H1 (cell line): ENCODE data around the gene CYP4V2. TPM values are rescaled to one million over a fixed set of nuclear protein-coding genes. Genes with fewer than 3 reads are reported as not detected.

Experiments used
- CTCF ChIA-PET: fragments of 300-600 bp; sonication (Branson Sonifier 250); formaldehyde crosslinking; loops from one replicate; lab custom pipeline; 2021; ENCODE audit not compliant: partially characterized antibody; lab: Charles Lee
- POLR2A ChIA-PET: fragments of 300-600 bp; sonication (Branson Sonifier 250); formaldehyde crosslinking; loops from one replicate; lab custom pipeline; 2021; ENCODE audit warnings: inconsistent platforms; ENCODE audit not compliant: partially characterized antibody; lab: Charles Lee
- DNase-seq, 2 experiments: peaks; one replicate each; pipeline versions ENCODE4 v3.0.0 to v3.0.0-alpha.2; 2010 to 2022; ENCODE audit warnings: low spot score in 2 of 2, low read depth in 1 of 2, mixed read lengths in 1 of 2
- FAIRE-seq: peaks from 2 replicates; lab custom pipeline; 2011; peaks lifted over from hg19 to GRCh38; lab: Jason Lieb, UNC
- H2AFZ ChIP-seq: 2 replicates; pipeline ENCODE4 v1.8.1; 2012; ENCODE audit warnings: low read length, inconsistent platforms
- H2AK5ac ChIP-seq: 2 replicates; pipeline ENCODE4 v1.6.1; 2013; ENCODE audit warnings: low read depth, low read length
- H2BK120ac ChIP-seq: replicated peaks from 2 replicates; pipeline ENCODE3; 2013; ENCODE audit warnings: low read depth, low read length, inconsistent platforms
- H2BK12ac ChIP-seq: 2 replicates; pipeline ENCODE4 v1.6.1; 2013; ENCODE audit warnings: low read depth, low read length
- H2BK15ac ChIP-seq: 2 replicates; pipeline ENCODE4 v1.6.1; 2013; ENCODE audit warnings: low read length
- H2BK20ac ChIP-seq: 2 replicates; pipeline ENCODE4 v1.6.1; 2013; ENCODE audit warnings: low read length
- H2BK5ac ChIP-seq: 2 replicates; pipeline ENCODE4 v1.6.1; 2013; ENCODE audit warnings: low read depth, low read length
- H3K14ac ChIP-seq: 2 replicates; pipeline ENCODE4 v1.6.1; 2013; ENCODE audit warnings: inconsistent platforms; ENCODE audit not compliant: insufficient read length
- H3K18ac ChIP-seq: 2 replicates; pipeline ENCODE4 v1.6.1; 2013; ENCODE audit warnings: low read length; ENCODE audit errors: extremely low read depth
- H3K23ac ChIP-seq: 2 replicates; pipeline ENCODE4 v1.6.1; 2013; ENCODE audit warnings: inconsistent platforms; ENCODE audit not compliant: insufficient read length
- H3K23me2 ChIP-seq: 2 replicates; pipeline ENCODE4 v1.6.1; 2013; ENCODE audit warnings: low read depth, low read length
- H3K27ac ChIP-seq: 2 replicates; pipeline ENCODE4 v1.6.1; 2011; ENCODE audit warnings: low read depth, low read length, inconsistent platforms
- H3K27me3 ChIP-seq, 4 experiments: replicated peaks in 1 of 4; 1 replicate in 1 of 4; 2 replicates in 3 of 4; pipeline versions ENCODE4 v1.6.1 to v1.8.1; 2011 to 2013; ENCODE audit warnings: low read length in 3 of 4, mild to moderate bottlenecking in 3 of 4, inconsistent platforms in 2 of 4, mixed read lengths in 2 of 4, moderate library complexity in 1 of 4; ENCODE audit not compliant: control insufficient read depth in 3 of 4, insufficient read depth in 3 of 4; ENCODE audit errors: extremely low read depth in 1 of 4
- H3K36me3 ChIP-seq, 4 experiments: 2 replicates each; pipeline versions ENCODE4 v1.6.1 to v1.8.1; 2011 to 2013; ENCODE audit warnings: mild to moderate bottlenecking in 4 of 4, low read length in 3 of 4, moderate library complexity in 2 of 4, control low read depth in 1 of 4, inconsistent platforms in 1 of 4; ENCODE audit not compliant: insufficient read depth in 4 of 4, control insufficient read depth in 2 of 4
- H3K4ac ChIP-seq: replicated peaks from 2 replicates; pipeline ENCODE3; 2013; ENCODE audit warnings: low read length, low read depth, mixed read lengths, inconsistent platforms; ENCODE audit not compliant: insufficient read length
- H3K4me1 ChIP-seq, 4 experiments: replicated peaks in 1 of 4; 1 replicate in 1 of 4; 2 replicates in 3 of 4; pipeline versions ENCODE4 v1.6.1 to v1.8.1; 2011 to 2013; ENCODE audit warnings: low read length in 3 of 4, inconsistent platforms in 2 of 4, mixed read lengths in 1 of 4; ENCODE audit not compliant: insufficient read depth in 4 of 4, control insufficient read depth in 3 of 4
- H3K4me2 ChIP-seq, 2 experiments: 2 replicates each; pipeline versions ENCODE4 v1.6.1 to v1.8.1; 2011 to 2013; ENCODE audit warnings: low read depth in 2 of 2, low read length in 2 of 2, control low read depth in 1 of 2, inconsistent platforms in 1 of 2, mild to moderate bottlenecking in 1 of 2; ENCODE audit not compliant: insufficient read depth in 1 of 2
- H3K4me3 ChIP-seq, 4 experiments: fragments of 200-600, 300-600 bp in 1 of 4; sonication (generic), shearing (Covaris generic), sonication (Bioruptor Twin) in 1 of 4; 2 replicates each; pipeline versions ENCODE4 v1.5.1 to v1.8.1; 2011 to 2016; ENCODE audit warnings: low read length in 4 of 4, low read depth in 3 of 4, control low read depth in 2 of 4, inconsistent platforms in 2 of 4, mild to moderate bottlenecking in 2 of 4, mixed read lengths in 1 of 4, moderate library complexity in 1 of 4; ENCODE audit not compliant: insufficient read depth in 2 of 4; ENCODE audit errors: extremely low read depth in 1 of 4
- H3K56ac ChIP-seq: replicated peaks from 2 replicates; pipeline ENCODE3; 2013; ENCODE audit warnings: low read depth, mild to moderate bottlenecking, mixed read lengths, low read length, inconsistent platforms; ENCODE audit not compliant: insufficient read length
- H3K79me1 ChIP-seq: 2 replicates; pipeline ENCODE4 v1.6.1; 2013; ENCODE audit warnings: low read depth, low read length, control low read depth
- H3K79me2 ChIP-seq, 2 experiments: 2 replicates each; pipeline versions ENCODE4 v1.6.1 to v1.8.1; 2012 to 2013; ENCODE audit warnings: low read length in 2 of 2, mild to moderate bottlenecking in 2 of 2, inconsistent platforms in 1 of 2; ENCODE audit not compliant: insufficient read depth in 2 of 2, control insufficient read depth in 1 of 2
- H3K9ac ChIP-seq, 4 experiments: replicated peaks in 1 of 4; 1 replicate in 1 of 4; 2 replicates in 3 of 4; pipeline versions ENCODE4 v1.6.1 to v1.8.1; 2011 to 2013; ENCODE audit warnings: low read depth in 3 of 4, low read length in 3 of 4, control low read depth in 2 of 4, mild to moderate bottlenecking in 2 of 4, moderate library complexity in 2 of 4, inconsistent platforms in 1 of 4; ENCODE audit errors: extremely low read depth in 1 of 4
- H3K9me3 ChIP-seq, 2 experiments: 2 replicates each; pipeline versions ENCODE4 v1.6.1 to v1.8.1; 2012 to 2013; ENCODE audit warnings: mild to moderate bottlenecking in 2 of 2, moderate library complexity in 2 of 2, control low read depth in 1 of 2, inconsistent platforms in 1 of 2, low read depth in 1 of 2, low read length in 1 of 2, mixed read lengths in 1 of 2; ENCODE audit not compliant: insufficient read depth in 2 of 2
- H4K20me1 ChIP-seq, 2 experiments: replicated peaks in 1 of 2; 2 replicates each; pipeline versions ENCODE3 to v1.8.1; 2011 to 2013; ENCODE audit warnings: inconsistent platforms in 2 of 2, low read length in 2 of 2, mild to moderate bottlenecking in 1 of 2; ENCODE audit not compliant: insufficient read depth in 2 of 2, control insufficient read depth in 1 of 2
- H4K5ac ChIP-seq: 2 replicates; pipeline ENCODE4 v1.6.1; 2013; ENCODE audit warnings: low read length, low read depth, mixed read lengths, inconsistent platforms; ENCODE audit not compliant: insufficient read length
- H4K8ac ChIP-seq: 2 replicates; pipeline ENCODE4 v1.8.0; 2013; ENCODE audit warnings: mild to moderate bottlenecking, moderate library complexity, low read length, inconsistent platforms; ENCODE audit not compliant: insufficient read depth; ENCODE audit errors: extremely low read depth
- H4K91ac ChIP-seq: replicated peaks from 2 replicates; pipeline ENCODE3; 2013; ENCODE audit warnings: low read length, mixed read lengths, inconsistent platforms; ENCODE audit not compliant: insufficient read length
- BACH1 ChIP-seq: IDR thresholded peaks from 2 replicates; pipeline ENCODE4 v1.6.1; 2012; ENCODE audit warnings: low read length, improper control_type of control experiment
- JUN ChIP-seq: IDR thresholded peaks from 2 replicates; pipeline ENCODE4 v1.6.1; 2011; ENCODE audit warnings: low read depth, mild to moderate bottlenecking, improper control_type of control experiment, low read length
- KDM5A ChIP-seq: fragments of 200-600 bp; IDR thresholded peaks from 2 replicates; pipeline ENCODE4 v1.7.1; 2012; ENCODE audit warnings: mild to moderate bottlenecking, low read length, inconsistent platforms, mixed read lengths
- RAD21 ChIP-seq, 2 experiments: IDR thresholded peaks in 1 of 2; conservative IDR thresholded peaks in 1 of 2; 2 replicates each; pipeline ENCODE4 v1.6.1; 2011; ENCODE audit warnings: low read depth in 2 of 2, low read length in 2 of 2, improper control_type of control experiment in 1 of 2, inconsistent platforms in 1 of 2, mild to moderate bottlenecking in 1 of 2, moderate library complexity in 1 of 2
- SIN3A ChIP-seq, 2 experiments: IDR thresholded peaks in 1 of 2; conservative IDR thresholded peaks in 1 of 2; 2 replicates each; pipeline ENCODE4 v1.6.1; 2011 to 2012; ENCODE audit warnings: low read length in 2 of 2, improper control_type of control experiment in 1 of 2, low read depth in 1 of 2, mild to moderate bottlenecking in 1 of 2
- TAF1 ChIP-seq: IDR thresholded peaks from 2 replicates; pipeline ENCODE4 v1.6.1; 2011; ENCODE audit warnings: mild to moderate bottlenecking, low read depth, low read length
- WGBS, 2 experiments: shearing (Covaris generic) in 1 of 2; methylation state at CpG; one replicate each; pipeline versions ENCODE4 v1.1.6 to v1.1.7; 2013 to 2015; ENCODE audit warnings: low lambda C conversion rate in 2 of 2, mixed read lengths in 2 of 2, inconsistent platforms in 1 of 2, low coverage in 1 of 2, missing lambda C conversion rate in 1 of 2; ENCODE audit not compliant: insufficient replicate concordance in 2 of 2, insufficient coverage in 1 of 2, insufficient read length in 1 of 2; ENCODE audit errors: extremely low coverage in 1 of 2, missing lambda C conversion rate in 1 of 2; 5-methylcytosine and 5-hydroxymethylcytosine counted together
- polyA plus RNA-seq, 7 experiments: library from polyadenylated mRNA; depleted of rRNA in 3 of 7; stranded (reverse) in 5 of 7; unstranded in 2 of 7; fragments of >200 nt in 5 of 7; fragments of 200-250 nt in 2 of 7; gene quantifications; 1 replicate in 5 of 7; 2 replicates in 1 of 7; 4 replicates in 1 of 7; pipeline versions ENCODE4 v1.2.1 to v1.2.3, GENCODE V29; 2011 to 2013; ENCODE audit warnings: missing spikeins in 2 of 7, mixed read lengths in 2 of 7
- total RNA-seq: library from RNA; stranded (reverse); fragmentation: NEBNext Ultra II Directional; extraction: Animal tissue kit (Norgen Biotek cat#: 25700); gene quantifications from 2 replicates; pipeline ENCODE4 v1.2.1, GENCODE V29; 2021

The CYP4V2 gene
- total and polyA plus RNA-seq, 2 of the 8 experiments (the other 6 are each of a cell fraction or from before 2014, with no cell fraction given): 0.65 to 1.0 TPM

- ChIA-PET CTCF (interaction anchor here (0.8 to 1.3 kb wide), 2 partner anchors 9 to 19 kb away, joined by 3 to 5 read pairs; no protein-coding TSS in a partner anchor), POLR2A (interaction anchor here (1.3 kb wide), 1 partner anchor 14 kb away, joined by 5 read pairs; no protein-coding TSS in a partner anchor)
- H4K20me1 ChIP-seq: peaks cover 0 to 9% of the 10 kb centered on the region in 2 experiments
- H3K4me2 ChIP-seq: no peak overlapping the region
- H3K27me3 ChIP-seq: no peaks in the 10 kb centered on the region
- no peak overlapping the region for H3K14ac ChIP-seq
- 91% methylated on average over 6 of the region's 6 CpGs; no CpG with 5 or more reads in 1 of the 2 experiments for WGBS, 2 experiments
- no peak overlapping the region for H3K4ac ChIP-seq
- no peak overlapping the region for H2BK15ac ChIP-seq
- peaks cover 10% of the 10 kb centered on the region; the same call in 1 of the 2 replicates for H3K23me2 ChIP-seq
- peaks cover 0 to 13% (median 2%) of the 10 kb centered on the region in 4 experiments; a peak in 2 of 8 replicates for H3K36me3 ChIP-seq
- H3K79me1 ChIP-seq: no peaks in the 10 kb centered on the region; the same call in 1 of the 2 replicates
- H3K27ac ChIP-seq: no peak overlapping the region
- H3K9me3 ChIP-seq: no peaks in the 10 kb centered on the region; a peak in 1 of 4 replicates
- no peak overlapping the region for H2AFZ ChIP-seq
- no peak overlapping the region for H4K8ac ChIP-seq
- FAIRE-seq (no peak), DNase-seq (no peak)
- no peak overlapping the region for H3K9ac ChIP-seq
- H2BK5ac ChIP-seq: no peak overlapping the region
- no peak overlapping the region for H3K23ac ChIP-seq
- H4K91ac ChIP-seq: no peak overlapping the region
- no peak overlapping the region for H3K4me3 ChIP-seq
- H2AK5ac ChIP-seq: no peak overlapping the region
- TF ChIP-seq RAD21 (IDR thresholded peaks at IDR 0.05 in 1 of 2, conservative IDR thresholded peaks at IDR 0.05 in 1 of 2; ENCODE audit: low read depth in 2 of 2, low read length in 2 of 2) (peak; percentile 13 to 14; a peak in 1 of 4 replicates), SIN3A (conservative IDR thresholded peaks at IDR 0.05 in 1 of 2, IDR thresholded peaks at IDR 0.05 in 1 of 2; ENCODE audit: low read depth in 1 of 2, low read length in 2 of 2) (no peak), TAF1 (no peak), BACH1 (no peak), JUN (no peak), KDM5A (no peak)
- H2BK20ac ChIP-seq: no peak overlapping the region
- H3K56ac ChIP-seq: peak overlapping the region; percentile 99
- H3K4me1 ChIP-seq: peaks cover 0 to 2% (median 0%) of the 10 kb centered on the region in 4 experiments; a peak in 2 of 7 replicates
- H3K79me2 ChIP-seq: no peaks in the 10 kb centered on the region
- no peak overlapping the region for H4K5ac ChIP-seq
- no peak overlapping the region for H2BK12ac ChIP-seq
- no peak overlapping the region for H3K18ac ChIP-seq
- no peak overlapping the region for H2BK120ac ChIP-seq
Measured at GRCh38 chr4:186159613-186160012, 31.8 kb upstream of the CYP4V2 start.
